ENCODE data around the gene AMIGO1. TPM values are rescaled to one million over a fixed set of nuclear protein-coding genes. Genes with fewer than 3 reads are reported as not detected.

Gene AMIGO1
- total and polyA plus RNA-seq, 12 donors, result 3.8 to 27.9 (median 22.5) TPM

GRCh38 chr1:109484519-109484975, 25.0 kb downstream of the AMIGO1 start:
- H3K27me3 ChIP-seq, result no peaks in the 10 kb centered on the region
- no peaks in the 10 kb centered on the region for H3K9me3 ChIP-seq (replicated peaks in 1 of 3)
- intact Hi-C loops (cut with DNase I), result loop anchor here (5.0 to 10.0 kb wide), 2 partner anchors 57 to 60 kb away; partner anchors contain the start of gene PSMA5 (in 2 of the 2)
- peak overlapping the region in 3 of 4 donors; percentile 38 to 88 (median 72) for H3K4me3 ChIP-seq
- peaks cover 13 to 22% of the 10 kb centered on the region in 2 donors for H3K4me1 ChIP-seq (replicated peaks in 1 of 2)
- no peak for DNase-seq
- 25 to 33% (median 28%) methylated on average over 15 of the region's 15 CpGs for WGBS, 4 donors
- TF ChIP-seq CTCF (IDR thresholded peaks at IDR 0.05) (no peak), POLR2A (IDR thresholded peaks at IDR 0.05) (no peak)
- H3K27ac ChIP-seq, result no peak overlapping the region
- H3K36me3 ChIP-seq (replicated peaks in 1 of 2), result peaks cover 0 to 3% of the 10 kb centered on the region in 2 donors

- WGBS, 4 donors, result 0 to 1% (median 0%) methylated on average over 11 to 73 of the region's 73 CpGs
- no peaks in the 10 kb centered on the region for H3K9me3 ChIP-seq (replicated peaks in 1 of 3)
- intact Hi-C loops (cut with DNase I), result loop anchor here (5.0 to 10.0 kb wide), 2 partner anchors 57 to 59 kb away; partner anchors contain the start of gene PSMA5 (in 2 of the 2)
These were observed 25.6 kb downstream of the AMIGO1 start, which contains the start of gene ATXN7L2 for GRCh38 chr1:109483672-109484518. TSS of gene ATXN7L2 (plus strand) at chr1:109483905. CDS start at chr1:109483954, 49 bp downstream.

GRCh38 chr1:109482791-109483671, 26.5 kb downstream of the AMIGO1 start:
- DNase-seq, result peak in 6 of 7 donors; percentile 42 to 75 (median 53)
- peak overlapping the region in 2 of 5 donors; percentile 55 to 57 for H3K27ac ChIP-seq
- H3K4me3 ChIP-seq, result peak overlapping the region in 2 of 4 donors; percentile 35 to 72
- TF ChIP-seq CTCF (IDR thresholded peaks at IDR 0.05) (peak in 2 of 6 experiments; percentile 19 to 30), POLR2A (IDR thresholded peaks at IDR 0.05) (no peak)
- 10 to 14% (median 13%) methylated on average over 21 to 29 of the region's 29 CpGs for WGBS, 4 donors
- intact Hi-C loops (cut with DNase I), result loop anchor here (5.0 to 10.0 kb wide), 2 partner anchors 56 to 58 kb away; partner anchors contain the start of gene PSMA5 (in 2 of the 2)
- H3K9me3 ChIP-seq (replicated peaks in 1 of 3), result no peaks in the 10 kb centered on the region
- peaks cover 0 to 6% of the 10 kb centered on the region in 2 donors for H3K36me3 ChIP-seq (replicated peaks in 1 of 2)
- peaks cover 12 to 13% of the 10 kb centered on the region in 2 donors for H3K4me1 ChIP-seq (replicated peaks in 1 of 2)
- H3K27me3 ChIP-seq, result no peaks in the 10 kb centered on the region

More at GRCh38 chr1:109483672-109484518, 25.6 kb downstream of the AMIGO1 start, which contains the start of gene ATXN7L2:
- peak; percentile 91 to 96 (median 94) for DNase-seq
- Histone ChIP-seq H3K4me1 (replicated peaks in 1 of 2) (peaks cover 13 to 21% of the 10 kb centered on the region in 2 donors), H3K4me3 (peak within 1 kb of the TSS in 3 of 4 donors; percentile 38 to 88 (median 72)), H3K27ac (peak within 1 kb of the TSS in 4 of 5 donors; percentile 75 to 97 (median 94)), H3K27me3 (no peaks in the 10 kb centered on the region), H3K36me3 (replicated peaks in 1 of 2) (peaks cover 0 to 3% of the 10 kb centered on the region in 2 donors)
- TF ChIP-seq CTCF (IDR thresholded peaks at IDR 0.05) (no peak), POLR2A (IDR thresholded peaks at IDR 0.05) (peak; percentile 47 to 70)

Measured in adrenal gland (tissue), 12 donors.